RPMI7951 (cell line): ENCODE measurements around the gene ADRM1. TPM values are rescaled to one million over a fixed set of nuclear protein-coding genes. Genes with fewer than 3 reads are reported as not detected.

Experiments used
- DNase-seq: peaks from one replicate; pipeline ENCODE4 v3.0.0-alpha.2; 2012; ENCODE audit warnings: low read depth
- total RNA-seq: library from RNA; depleted of rRNA; stranded (reverse); fragments of >200 nt; shearing (Covaris generic); gene quantifications from 2 replicates; pipeline ENCODE4 v1.2.3, GENCODE V29; 2014

The ADRM1 gene
- total RNA-seq, 1 experiment from 2014 or later: 229 TPM

DNA sequence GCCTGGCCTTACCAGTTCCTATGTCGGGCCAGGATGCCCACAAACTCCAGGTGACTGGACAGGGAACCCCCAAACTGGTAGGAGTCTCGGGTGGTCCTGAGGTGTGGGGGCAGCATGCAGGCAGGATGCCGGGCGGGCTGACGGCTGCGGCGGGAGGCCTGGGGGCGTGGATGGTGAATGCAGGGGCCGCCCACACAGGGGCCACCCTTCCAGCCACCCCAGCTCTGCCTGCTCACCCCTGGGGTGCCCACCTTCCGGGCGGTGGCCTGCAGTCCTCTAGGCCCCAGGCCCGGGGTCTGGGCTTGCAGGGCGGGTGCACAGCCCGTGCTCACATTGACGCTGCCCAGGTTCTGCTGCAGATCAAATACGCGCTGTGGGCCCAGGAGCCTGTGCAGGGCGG lies 8.4 kb downstream of the ADRM1 start:
- DNase-seq: no peak

DNA sequence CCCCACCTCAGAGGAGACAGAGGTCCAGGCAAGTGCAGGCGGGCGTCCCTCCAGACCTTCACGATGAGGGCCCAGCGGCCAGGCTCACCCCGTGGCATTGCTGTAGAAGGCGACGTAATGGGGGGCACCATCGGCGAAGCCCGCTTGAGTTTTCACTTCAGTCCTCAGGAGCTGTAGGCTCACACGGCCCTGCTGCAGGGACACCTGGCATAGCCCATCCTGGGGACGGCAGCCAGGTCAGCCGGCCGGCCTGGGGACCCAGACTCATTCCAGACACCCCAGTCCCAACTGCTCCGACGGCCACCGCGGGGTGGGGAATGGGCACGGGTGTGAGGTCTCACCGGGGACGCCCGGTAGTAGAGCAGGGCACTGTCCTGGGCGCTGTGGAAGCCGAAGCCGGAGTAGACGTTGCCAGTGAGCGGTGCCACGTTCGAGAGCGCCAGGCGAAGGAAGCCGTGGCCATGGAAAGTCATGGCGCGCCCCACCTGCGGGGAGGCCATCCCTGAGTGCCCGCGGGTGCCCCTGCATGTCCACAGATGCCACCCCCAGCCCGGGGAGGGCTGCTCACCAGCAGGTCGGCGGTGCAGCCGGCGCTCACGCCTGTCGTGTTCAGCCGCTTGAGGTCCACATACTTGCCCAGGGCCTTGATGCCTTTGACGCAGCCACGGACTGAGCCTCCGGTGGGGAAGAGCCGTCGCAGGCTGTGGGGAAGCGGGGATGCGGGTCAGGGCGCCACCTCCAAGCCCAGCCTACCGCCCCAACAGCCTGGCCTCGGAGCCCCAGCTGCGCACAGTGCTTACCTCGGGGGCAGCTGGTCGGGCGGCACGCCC lies 9.2 kb downstream of the ADRM1 start:
- DNase-seq: no peak

DNA sequence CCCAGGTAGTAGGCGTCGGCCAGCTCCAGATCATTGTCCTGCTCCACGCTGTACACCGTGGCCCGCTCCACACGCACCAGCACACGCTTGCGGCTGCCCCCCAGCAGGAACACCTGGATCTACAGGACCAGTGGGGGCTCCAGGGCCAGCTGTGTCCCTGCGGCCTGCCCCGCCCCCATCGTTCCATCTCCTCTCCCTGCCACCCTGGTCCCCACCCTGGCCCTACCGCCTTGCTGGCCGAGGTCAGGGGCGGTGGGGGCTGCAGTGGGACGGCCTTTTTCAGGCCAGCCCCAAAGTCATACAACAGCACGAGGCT lies 9.8 kb downstream of the ADRM1 start:
- no peak for DNase-seq

DNA sequence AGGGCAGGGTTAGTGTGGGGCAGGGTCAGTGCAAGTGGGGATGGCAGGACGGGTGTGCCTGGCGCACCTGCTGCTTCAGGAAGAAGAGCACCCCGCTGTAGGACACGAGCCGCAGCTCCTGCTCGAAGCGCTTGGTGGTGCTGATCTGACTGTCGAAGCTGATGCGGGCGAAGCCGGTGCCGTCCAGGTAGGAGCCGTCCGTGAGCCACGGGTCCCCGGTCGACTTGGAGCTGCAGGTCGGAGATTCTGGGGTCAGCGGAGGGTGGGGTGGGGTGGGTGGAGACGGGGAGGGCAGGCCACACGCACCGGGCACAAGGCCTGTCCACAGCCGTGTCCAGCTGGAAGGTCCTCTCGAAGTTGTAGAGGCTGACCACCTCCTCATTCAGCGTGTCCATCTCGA lies 10.2 kb downstream of the ADRM1 start:
- no peak for DNase-seq

DNA sequence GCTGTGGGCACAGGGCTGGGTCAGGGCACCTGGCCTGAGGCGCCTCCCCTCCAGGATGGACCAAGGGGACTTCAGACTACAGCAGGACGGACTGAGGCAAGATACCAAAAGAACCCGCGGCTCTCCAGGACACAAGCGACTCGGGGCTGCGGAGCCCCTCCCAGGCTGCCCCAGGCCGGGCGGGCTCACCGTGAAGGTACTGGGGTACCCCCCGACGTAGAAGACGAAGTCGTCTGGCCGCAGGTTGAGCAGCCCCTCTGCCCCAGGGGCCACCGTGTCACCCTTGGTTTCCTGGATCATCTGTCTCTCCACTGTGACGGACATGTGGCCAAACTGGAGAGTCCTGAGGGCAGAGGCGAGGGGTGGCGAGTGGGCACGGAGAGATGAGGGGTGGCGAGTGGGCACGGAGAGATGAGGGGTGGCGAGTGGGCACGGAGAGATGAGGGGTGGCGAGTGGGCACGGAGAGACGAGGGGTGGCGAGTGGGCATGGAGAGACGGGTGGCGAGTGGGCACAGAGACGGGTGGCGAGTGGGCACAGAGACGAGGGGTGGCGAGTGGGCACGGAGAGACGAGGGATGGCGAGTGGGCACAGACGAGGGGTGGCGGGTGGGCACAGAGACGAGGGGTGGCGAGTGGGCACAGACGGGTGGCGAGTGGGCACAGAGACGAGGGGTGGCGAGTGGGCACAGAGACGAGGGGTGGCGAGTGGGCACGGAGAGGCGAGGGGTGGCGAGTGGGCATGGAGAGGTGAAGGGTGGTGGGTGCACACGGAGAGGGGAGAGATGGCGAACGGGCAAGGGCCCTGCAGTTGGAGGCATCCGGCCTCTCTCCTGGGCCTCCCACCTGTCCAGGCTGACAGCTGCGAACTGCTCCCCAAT lies 10.9 kb downstream of the ADRM1 start:
- no peak for DNase-seq

DNA sequence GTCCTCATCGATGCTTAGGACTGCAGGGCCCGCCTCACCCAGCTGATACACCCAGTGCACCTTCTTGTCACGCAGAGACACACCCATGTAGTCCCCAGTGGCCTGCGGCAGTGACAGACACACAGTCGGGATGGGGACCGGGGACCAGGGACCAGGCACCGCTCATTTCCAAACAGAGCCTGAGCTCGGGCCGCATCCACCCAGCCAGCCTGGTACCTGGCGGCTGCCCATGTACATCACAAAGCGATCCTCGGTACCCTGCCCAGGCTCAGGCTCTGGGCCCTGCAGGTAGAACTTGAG lies 11.5 kb downstream of the ADRM1 start:
- no peak for DNase-seq

DNA sequence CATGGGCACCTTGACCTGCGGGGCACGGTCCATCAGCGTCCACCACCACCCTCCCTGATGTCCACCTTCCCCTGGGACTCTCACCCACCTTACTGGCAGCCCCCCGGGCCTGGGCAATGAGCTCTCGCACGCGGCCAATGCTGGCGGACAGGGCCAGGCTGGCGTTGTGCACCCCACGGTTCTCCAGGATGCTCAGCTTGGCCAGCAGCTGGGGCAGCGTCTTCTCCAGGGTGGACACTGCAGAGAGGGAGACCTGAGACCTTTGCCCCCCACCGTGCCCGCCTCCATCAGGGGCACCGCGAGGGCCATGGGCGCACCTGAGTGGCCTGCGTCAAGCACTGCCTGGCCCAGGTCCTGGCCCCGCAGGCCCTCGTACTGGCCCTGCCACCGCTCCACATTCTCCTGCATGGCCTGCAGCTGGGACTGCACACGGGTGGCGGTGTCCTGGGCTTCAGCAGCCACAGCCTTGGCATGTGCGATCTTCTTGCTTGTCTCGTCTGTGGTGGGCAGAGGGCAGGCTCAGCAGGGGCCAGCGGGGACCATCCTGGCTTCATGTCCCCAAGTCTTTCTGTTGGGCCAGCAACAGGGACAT lies 12.0 kb downstream of the ADRM1 start:
- no peak for DNase-seq

DNA sequence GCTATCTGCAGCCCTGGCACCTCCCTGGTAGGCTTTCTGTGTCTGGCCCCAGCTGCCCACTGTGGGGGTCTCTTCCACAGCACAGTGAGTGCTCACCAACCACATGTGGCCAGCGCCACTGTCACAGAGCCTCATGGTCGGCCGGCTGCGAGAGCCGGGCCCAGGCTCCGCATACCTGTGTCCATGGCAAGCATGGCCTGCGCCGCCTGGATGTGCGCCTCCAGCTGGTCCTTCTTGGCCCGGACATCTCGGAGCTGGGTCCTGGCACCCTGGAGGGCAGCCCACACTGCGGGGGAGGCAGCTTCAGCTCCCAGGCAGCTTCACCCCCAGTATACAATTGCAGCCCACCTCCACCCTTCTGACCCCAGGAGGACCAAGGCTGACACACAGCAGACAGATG lies 13.0 kb downstream of the ADRM1 start:
- no peak for DNase-seq

DNA sequence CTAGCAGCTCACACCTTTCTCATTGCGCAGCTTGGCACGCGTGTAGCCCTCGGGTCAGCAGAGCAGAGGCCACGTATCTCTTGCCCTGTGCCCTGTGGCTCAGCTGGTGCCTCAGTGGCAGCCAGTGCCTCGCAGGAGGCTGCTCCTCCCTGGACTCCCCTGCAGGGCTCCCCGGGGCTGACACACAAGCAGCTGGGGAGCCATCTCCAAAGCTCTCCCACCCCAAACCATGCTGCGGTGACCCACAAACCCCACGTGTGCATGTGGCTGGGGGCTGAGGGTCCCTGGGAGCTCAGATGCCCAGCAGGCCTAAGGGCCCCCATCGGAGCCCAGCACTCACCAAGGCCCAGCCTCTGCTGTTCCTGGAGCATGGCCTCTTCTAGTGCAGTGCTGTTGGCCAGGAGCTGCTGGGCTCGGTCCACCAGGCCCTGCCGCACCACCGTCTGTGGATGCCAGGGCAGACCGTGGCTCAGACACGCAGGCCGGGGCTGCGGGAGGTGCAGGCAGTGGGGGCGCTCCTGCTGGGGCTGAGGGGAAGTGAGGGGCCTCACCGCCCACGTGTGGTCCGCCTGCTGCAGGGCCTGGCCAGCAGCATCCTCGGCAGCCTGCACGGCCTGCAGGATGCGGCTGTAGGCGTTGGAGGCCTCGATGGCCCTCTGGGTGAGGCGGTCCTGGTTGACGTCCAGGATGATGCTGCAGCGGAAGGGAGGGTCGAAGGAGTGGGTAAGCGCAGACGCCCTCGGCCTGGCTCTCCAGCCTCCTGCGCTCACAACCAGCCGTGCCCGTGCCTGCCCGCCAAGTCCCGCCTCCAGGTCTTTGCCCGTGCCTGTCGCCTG lies 13.8 kb downstream of the ADRM1 start:
- DNase-seq: no peak

DNA sequence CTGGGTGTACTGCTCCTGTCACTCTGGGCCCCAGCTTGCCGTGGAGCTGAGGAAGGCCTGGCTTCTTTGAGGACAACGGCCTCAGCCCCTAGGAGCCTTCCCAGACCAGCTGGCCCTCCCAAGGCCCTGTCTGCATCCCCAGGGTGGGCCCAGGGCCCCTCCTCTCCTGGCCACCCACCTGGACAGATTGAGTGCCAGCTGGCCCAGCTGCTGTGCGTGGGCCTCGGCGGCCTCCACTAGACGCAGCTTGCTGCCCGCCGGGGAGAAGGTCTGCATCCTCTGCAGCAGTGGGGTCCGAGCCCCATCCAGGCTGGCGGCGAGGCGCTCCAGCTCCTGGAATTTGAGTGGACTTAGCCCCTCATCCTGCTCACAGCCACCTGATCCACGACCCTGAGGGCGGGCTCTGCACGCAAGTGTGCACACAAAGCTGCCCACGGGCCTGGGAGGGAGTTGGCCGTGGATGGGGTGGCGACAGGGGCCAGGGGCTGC lies 14.4 kb downstream of the ADRM1 start:
- no peak for DNase-seq

DNA sequence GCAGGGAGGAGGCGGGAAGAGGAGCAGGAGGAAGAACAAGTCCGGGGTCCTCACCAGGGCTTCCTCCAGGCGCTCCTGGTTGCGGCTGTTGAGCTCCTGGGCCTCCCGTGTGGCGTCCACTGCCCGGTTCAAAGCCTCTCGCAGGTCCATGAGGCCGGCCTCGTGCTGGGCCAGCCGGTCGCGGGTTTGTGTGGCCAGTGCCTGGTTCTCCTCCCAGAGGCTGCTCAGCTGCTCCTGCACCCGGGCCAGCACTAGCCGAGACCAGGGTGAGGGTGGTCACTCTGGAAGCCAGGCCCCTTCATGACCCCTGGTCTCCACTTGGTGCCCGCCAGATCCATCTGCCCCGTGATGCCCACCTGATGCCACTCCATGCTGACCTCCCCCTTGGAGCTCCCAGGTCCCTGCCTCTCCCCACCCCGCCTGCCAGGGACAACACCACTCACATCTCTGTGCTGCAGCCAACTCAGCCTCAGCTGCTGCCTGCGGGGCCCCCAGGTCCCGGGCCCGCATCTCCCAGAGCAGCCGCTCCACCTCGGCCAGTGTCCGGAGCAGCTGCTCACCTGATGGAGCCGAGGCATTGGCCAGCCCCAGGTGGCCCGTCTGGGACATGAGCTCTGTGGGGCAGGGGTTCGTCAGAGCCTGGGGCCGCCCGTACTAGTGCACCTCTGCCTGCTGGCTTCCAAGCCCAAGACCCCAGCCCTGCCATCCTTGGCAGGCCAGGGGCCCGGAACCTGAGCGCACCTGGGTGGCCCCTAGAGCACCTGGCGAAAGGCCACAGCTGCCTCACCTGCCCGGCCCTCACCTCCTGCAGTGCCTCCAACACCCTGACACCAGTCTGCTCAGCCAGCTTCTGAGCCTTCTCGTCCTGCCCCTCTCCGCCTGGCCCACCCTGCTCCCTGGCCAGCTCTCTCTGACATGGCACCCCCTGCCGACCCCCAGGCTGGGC lies 15.9 kb downstream of the ADRM1 start:
- DNase-seq: peak; percentile 65

DNA sequence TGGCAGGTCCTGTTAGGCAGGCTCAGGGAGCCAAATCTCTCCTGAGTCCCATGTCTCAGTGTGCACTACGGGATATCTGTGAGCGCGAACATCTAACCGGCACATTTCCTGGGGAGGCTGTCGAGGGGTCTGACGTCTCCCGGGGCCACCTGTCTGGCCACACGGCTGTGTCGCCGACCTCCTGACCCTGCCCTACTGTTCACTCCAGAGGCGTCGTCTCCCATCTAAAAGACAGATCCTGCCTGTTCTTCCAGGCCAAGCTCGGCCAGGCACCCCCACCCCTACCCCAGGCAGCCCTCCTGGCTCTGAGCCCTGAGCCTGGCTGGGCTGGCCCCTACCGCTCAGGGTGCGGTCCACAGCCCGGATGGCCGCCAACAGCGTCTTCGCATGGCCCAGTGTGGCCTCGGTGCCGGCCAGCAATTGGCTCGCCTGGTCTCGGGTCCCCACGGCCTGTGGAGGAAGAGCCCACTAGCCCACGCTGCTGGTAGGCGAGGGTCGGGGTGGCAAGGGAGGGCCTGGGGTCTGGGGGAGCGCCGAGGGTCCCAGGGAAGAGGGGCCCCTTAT lies 16.6 kb downstream of the ADRM1 start:
- no peak for DNase-seq

DNA sequence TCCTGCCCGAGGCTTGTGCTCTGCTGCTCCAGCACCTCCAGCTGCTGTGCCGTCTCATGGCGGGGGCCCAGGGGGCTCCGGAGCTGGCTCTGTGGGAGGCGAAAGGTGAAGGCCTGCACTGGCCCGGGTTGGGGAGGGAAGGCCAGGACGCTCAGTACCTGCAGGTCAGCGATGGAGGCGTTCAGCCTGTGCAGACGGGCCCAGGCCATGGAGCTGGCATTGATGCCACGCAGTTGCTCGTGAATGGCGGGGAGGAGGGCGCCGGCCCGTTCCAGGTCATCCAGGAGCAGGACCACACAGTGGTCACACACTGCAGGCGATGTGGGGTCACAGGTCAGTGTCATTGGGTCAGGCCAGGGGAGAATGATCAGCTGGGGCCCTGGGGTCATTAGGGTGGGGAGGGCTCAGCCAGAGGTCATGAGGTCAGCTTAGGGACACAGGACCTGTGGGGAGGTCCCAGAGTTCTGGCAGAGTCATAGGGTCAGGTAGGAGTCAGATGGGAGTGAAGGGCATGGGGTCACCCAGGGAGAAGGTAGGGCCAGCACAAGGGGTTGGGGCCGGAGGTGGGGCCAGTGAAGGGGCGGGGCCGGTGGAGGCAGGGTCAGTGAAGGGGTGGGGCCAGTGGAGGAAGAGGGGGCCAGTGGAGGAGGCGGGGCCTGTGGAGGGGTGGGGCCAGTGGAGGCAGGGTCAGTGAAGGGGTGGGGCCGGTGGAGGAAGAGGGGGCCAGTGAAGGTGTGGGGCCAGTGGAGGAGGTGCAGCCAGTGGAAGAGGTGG lies 18.0 kb downstream of the ADRM1 start:
- DNase-seq: peak; percentile 41

DNA sequence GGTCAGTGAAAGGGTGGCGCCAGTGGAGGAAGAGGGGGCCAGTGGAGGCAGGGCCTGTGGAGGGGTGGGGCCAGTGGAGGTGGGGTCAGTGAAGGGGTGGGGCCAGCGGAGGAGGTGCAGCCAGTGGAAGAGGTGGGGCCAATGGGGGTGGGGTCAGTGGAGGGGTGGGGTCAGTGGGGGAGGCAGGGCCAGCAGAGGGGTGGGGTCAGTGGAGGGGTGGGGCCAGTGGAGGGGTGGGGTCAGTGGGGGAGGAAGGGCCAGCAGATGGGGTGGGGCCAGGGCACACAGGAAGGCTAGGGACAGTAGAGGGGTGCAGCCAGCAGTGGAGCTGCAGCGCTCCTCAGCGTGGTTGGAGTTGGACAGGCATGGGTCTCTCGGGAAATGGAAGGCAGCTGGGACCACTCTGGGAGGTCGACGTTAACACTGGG lies 18.7 kb downstream of the ADRM1 start:
- peak; percentile 46 for DNase-seq

DNA sequence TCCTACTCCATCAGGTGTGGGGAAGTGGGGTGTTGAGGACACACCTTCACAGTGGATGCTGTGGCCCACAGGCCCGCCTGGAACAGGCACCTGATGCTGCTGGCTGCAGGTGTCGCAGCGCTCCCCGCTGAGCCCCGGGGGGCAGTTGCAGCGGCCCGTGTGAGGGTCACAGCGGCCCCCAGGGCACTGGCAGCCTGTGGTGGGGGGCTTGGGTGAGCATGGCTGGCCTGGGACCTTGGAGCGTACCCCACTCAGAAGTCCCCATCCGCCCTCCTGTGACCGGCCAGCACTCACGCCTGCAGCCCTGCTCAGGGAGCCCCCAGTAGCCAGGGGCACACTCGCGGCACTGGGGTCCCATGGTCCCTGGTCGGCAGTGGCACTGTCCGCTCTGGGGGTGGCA lies 19.2 kb downstream of the ADRM1 start:
- DNase-seq: no peak

DNA sequence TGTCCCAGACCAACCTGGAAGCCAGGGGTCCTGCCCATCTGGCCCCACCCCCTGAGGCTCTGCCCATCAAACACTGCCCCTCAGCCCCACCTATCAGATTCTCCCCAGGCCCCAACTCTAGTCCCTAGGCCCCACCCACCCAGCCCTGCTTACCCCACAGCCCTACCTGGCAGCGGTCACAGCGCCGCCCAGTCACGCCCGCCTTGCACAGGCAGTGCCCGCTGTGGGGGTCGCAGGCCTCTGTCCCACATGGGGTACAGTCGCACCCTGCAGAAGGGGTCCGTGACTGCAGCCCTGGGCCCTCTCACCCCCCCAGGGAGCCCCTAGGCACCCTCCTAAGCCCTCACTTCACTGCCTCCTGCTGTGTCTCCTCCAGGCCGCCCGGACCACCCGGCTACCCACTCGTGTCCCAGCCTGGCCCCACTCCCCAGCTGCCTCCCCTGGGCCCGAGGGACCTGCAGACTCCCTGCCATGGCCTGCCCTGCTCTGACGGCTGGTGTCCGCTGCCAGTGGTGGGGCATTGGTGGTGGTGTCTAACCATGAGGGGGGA lies 19.8 kb downstream of the ADRM1 start:
- DNase-seq: no peak

DNA sequence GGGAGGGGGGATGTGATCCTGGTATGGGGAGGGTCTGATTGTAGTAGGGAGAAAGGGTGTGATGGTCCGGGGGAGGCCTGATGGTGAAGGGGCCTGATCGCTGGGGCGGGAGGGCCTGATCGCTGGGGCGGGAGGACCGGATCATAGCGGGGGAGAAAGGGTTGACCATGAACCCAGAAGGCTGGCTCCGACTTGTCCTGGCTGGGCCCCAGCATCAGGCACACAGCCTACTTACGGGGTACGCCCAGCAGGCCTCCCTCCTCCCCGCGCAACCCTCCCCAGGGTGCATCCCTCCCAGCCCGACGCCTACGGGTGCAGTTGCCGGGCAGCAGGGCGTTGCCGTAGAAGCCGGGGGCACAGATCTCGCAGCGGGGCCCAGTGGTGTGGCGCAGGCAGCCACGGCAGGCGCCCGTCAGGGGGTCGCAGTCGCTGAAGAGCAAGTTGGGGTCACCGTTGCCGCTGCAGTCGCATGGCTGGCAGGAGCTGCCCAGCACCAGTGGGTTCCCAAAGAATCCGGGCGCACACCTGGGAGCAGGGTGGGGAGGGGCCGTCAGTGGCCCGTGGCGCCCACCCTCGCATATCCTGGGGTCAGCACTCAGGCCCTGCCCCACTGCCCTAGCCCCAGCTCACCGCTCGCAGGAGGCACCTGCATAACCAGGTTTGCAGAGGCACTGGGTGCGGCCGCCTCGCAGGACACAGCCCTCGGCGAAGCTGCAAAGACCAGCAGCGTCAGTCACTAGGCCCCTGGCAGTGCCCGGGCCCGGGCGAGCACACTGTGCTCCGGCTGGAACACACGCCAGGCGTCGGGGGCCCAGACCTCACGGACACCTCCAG lies 20.6 kb downstream of the ADRM1 start:
- DNase-seq: no peak
